Measurements from ENCODE around the gene CCDC71.

Gene CCDC71

DNA sequence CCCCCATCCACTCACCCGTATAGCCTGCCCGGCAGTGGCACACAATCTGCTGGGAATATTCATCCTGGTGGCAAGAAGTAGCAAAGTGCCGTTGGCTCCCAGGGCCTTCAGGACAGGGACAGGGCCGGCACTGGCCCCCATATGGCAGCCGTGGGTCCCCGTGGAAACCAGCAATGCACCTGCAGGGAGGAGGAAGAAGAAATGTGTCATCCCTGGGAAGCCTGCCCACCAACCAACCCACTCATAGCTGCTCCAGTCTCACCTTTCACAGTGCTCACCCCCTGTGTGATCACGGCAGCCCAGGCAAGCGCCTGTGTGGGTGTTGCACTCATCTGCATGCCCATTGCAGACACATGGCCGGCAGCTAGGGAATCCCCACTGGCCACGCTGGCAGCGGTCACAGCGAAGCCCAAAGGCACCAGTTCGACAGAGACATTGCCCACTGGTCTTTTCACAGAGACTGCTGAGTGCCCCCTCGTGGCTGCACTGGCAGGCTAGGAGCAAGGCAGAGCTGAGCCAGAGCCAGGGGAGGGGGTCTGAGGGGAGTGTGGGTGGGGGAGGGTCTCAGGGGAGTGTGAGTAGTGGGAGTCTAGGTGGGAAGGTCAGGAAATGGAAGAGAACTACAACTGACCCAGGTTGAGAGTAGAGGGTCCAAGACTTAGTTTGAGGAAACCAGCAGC is 41.0 kb downstream of the CCDC71 start:
- no peak for DNase-seq

DNA sequence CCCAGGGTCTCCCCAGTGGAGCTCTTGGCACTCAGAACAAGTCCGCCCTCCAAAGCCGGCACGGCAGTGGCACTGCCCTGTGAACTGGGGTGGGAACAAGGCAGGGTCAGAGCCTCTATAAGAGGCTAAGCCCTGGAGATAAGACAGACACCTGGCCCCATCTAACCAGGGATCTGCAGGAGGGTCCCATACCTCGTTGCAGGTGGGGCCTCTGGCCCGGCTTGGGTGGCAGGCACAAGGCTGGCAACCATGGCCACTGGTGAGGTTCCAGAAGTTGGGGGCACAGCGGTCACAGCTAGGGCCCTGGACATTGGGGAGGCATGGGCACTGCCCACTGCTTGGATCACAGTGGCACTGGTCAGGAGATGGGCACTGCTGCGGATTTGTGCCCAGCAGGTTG is 41.9 kb downstream of the CCDC71 start:
- DNase-seq = no peak

DNA sequence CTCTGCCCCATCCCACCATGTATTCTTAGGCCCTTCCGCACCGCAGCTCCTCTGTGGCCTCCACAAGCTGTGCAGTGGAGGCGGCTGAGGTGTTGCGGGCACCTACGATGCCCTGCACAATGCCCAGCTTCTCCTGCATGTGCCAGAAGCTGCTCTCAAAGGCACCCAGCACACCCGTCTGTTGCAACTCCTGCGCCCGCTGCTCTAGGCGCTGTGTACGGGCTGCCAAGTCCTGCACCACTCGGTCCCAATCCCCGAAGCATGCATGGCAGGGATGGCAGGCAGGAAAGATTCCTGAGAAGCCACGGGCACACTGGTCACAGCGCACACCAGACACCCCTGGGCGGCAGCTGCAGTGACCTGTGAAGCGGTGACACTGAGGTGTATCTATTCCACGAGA is 42.4 kb downstream of the CCDC71 start:
- no peak for DNase-seq

DNA sequence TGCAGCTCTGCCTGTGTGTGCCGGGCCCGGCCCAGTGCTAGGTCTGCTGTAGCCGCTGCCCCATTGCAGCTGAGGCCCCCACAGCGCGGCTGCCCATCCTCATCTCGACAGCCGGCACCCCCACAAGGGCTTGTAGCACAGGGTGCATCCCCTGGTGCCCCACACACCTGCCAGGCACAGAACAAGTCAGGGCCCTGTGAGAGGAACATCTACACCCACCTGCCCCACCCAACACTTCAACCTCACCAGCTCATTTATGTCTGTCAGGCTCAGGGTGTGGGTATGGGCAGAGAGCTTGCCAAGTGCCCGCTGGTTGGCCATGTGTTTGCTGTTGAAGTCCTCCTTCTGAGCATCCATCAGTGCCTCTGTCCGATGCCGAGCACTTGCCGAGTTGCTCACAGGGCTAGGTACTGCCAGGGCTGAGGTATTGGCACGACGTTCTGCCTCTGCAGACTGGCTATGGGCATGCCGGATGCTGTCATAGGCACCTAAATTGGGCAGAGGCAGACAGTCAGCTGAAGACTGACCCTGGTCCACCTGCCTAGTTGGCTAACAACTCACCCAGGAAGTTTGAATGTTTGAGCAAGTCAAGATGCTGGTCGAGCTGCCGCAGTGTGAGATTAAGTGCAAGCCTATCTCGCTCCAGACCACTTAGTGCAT is 43.1 kb downstream of the CCDC71 start:
- no peak for DNase-seq

DNA sequence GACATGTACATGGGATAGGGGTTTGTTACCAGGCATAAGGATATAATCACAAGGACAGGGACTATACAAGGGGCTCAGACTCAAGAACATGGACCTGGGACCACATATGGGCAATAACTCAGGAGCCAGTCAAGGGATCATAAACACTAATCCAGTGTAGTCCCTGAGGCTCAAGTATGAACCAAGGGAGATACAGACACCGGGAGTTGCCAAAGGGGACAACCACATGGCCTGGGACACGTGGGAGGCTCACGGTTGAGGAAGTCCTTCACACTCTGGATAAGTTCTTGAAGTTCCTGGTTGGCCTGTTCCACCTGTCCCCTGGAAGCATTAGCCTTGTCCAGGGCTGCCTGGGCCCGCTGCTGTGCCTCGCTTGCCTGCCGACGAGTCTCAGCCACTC is 43.7 kb downstream of the CCDC71 start:
- DNase-seq = no peak

DNA sequence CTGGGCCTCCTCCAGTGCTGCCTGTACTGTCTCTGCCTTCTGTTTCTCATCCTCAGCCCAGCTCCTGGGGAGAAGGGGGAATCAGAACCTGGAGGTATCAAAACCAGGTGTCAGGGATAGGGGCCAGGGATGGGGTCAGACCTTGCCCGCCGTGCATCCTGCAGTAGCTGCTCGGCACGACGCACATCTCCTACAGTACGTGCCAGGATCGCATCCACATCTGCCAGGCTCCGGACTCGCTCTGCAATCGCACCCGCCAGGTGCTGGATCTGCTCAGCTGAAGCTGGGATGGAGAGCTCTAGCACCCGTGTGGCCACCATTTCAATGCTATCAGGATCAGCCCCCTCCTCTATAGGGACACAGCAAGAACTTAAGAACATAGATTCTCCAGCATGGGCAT is 44.1 kb downstream of the CCDC71 start:
- no peak for DNase-seq

DNA sequence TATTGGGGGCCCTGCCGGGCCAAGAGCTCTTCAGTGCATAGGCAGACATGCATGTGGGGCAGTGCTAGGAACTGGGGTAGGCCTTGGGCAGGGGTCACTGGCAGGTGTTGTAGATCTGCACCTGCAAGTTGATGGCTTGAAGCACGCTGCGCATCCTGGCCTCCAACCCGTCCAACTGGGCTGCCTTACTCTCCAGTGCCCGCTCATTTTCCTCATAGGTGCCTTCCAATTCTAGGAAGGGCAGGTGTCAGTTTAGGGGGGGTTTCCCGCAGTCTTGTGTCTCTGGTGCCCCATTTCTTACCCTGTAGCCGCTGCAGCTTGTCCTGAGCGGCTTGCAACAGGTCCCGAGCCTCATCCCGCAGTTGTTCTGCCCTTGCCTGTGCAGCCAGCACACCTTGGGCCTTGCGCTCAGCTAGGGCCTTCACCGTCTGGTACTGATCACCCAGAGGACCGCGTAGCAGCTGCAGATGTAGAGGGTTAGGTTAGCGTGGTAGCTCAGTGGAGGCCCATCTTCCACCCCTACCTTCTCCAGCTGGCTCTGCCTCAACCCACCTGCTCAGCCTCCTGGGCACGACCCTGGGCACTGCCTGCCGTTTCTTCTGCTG is 44.9 kb downstream of the CCDC71 start:
- no peak for DNase-seq

DNA sequence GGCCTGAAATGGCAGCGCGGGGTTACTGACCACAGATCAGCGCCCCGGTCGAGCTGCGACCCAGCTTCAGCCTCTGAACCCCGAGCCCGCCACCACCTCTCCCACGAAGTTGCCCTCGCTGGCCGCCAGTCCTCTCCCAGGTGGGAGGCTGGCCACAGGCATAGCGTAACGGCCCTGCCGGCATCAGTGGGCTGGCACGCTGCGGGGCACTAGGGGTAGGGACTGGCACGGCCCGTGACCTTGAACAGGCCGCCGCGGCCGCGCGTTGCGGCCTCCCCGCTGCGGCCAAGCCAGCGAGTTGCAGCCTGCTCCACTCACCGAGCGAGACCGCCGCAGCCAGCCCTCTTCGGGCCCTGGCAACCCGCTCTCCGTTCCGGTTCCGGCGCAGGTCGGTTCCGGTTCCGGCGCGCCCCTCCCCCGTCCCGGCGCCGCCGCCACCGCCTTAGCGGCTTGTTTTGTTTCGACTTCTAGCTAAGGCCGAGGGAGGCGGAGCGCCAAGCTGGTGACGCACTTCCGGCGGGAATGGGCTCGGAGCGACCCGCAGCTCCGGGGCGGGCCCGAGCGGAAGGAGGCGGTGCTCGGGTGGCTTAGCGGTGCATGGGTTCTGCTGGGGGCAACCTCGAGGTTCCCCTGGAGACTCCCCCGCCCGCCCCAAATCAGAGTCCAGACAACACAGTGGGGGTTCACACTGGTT is 45.5 kb downstream of the CCDC71 start, which contains the start of gene USP19:
Gene USP19, minus strand, starts transcription at position 386 of the 694 bp plus-strand sequence. CDS start 1,678 bp downstream, outside the sequence.
- peak; percentile 91 for DNase-seq

DNA sequence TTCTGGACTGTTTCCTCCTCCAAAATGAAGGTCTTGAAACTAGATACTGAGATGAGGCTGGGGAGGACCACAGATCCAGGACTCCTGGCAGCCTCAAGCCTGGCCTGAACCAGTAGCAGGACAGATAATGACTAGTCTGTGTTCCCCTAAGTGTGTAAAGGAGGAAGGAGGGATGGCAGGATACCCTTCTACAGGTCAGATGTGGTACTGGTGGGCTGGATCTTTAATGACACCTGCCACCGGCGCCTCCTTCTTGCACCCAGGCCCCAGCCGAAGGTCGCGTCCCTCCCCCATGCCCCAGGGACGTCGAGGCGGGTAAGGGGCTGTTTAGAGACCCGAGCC is 46.1 kb downstream of the CCDC71 start:
- no peak for DNase-seq

DNA sequence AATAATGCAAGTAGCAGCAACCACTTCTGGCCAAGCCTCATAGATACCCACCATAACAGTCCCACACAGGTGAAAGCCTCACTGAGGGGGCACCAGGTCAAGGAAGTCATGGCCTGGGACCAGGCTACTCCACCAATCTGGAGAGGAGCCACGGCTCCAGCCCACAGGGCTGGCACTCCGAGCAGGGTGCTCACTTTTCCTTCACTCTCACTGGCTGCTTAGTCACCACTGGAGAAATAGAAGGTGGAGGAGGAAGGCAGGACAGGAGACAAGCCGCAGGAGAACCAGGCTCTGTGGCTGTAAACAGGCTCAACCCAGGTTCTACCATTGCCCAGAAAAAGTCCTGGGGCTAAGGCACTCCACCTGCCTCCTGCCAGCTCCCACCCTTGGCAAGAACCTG is 46.7 kb downstream of the CCDC71 start:
- no peak for DNase-seq

DNA sequence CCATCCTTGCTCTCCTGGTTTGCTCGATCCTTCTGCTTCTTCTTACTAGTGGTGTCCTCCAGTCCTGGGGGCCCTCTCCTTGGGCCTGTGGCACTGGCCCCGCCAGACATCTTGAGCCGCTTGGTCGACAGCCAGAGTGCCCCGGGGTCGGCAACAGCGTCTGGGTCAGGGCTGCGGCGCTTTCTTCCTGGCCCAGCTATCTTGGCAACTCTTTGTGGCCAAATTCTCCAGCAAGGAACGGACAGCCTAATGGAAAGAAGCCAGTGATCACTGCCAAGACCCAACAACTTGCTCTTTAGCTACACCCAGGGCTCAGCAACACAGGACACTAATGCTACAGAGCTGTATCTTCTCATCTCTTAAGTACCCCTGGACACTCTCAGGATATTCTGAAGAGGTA is 47.1 kb downstream of the CCDC71 start:
- DNase-seq = no peak
